ENCODE results near the gene ISG15.

DNA sequence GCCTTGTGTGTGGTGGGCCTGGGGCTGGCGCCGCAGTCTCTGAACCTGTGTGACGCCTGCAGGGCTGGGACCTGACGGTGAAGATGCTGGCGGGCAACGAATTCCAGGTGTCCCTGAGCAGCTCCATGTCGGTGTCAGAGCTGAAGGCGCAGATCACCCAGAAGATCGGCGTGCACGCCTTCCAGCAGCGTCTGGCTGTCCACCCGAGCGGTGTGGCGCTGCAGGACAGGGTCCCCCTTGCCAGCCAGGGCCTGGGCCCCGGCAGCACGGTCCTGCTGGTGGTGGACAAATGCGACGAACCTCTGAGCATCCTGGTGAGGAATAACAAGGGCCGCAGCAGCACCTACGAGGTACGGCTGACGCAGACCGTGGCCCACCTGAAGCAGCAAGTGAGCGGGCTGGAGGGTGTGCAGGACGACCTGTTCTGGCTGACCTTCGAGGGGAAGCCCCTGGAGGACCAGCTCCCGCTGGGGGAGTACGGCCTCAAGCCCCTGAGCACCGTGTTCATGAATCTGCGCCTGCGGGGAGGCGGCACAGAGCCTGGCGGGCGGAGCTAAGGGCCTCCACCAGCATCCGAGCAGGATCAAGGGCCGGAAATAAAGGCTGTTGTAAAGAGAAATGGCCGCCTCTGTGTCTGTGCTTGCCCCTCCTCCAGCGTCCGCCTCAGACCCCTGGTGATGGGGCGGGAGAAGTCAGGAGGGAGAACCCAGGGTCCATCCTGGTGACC is 788 bp downstream of the ISG15 start:
- TF ChIP-seq, protein P1, sequence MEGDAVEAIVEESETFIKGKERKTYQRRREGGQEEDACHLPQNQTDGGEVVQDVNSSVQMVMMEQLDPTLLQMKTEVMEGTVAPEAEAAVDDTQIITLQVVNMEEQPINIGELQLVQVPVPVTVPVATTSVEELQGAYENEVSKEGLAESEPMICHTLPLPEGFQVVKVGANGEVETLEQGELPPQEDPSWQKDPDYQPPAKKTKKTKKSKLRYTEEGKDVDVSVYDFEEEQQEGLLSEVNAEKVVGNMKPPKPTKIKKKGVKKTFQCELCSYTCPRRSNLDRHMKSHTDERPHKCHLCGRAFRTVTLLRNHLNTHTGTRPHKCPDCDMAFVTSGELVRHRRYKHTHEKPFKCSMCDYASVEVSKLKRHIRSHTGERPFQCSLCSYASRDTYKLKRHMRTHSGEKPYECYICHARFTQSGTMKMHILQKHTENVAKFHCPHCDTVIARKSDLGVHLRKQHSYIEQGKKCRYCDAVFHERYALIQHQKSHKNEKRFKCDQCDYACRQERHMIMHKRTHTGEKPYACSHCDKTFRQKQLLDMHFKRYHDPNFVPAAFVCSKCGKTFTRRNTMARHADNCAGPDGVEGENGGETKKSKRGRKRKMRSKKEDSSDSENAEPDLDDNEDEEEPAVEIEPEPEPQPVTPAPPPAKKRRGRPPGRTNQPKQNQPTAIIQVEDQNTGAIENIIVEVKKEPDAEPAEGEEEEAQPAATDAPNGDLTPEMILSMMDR (IDR thresholded peaks at IDR 0.05; ENCODE audit: poor library complexity) = no peak
- no peak for TF ChIP-seq EZH2 (IDR thresholded peaks at IDR 0.05; ENCODE audit: borderline replicate concordance)

Measured in hepatocyte (in vitro differentiated cells).